HL-60/S4 (cell line): ENCODE data around the gene RTN4RL1.
"Not testable (repeated sequence)": the region's sequence is repeated elsewhere in the genome, so short reads cannot be mapped to it uniquely, and the experiment has no call there.

ENCODE experiments used
- in situ Hi-C: fragments of 300-500 bp; cut with MboI; formaldehyde crosslinking; loops from 2 replicates; pipeline ENCODE4 v1.14.3; 2022; ENCODE audit warnings: low sequenced_read_pairs

Gene RTN4RL1

DNA sequence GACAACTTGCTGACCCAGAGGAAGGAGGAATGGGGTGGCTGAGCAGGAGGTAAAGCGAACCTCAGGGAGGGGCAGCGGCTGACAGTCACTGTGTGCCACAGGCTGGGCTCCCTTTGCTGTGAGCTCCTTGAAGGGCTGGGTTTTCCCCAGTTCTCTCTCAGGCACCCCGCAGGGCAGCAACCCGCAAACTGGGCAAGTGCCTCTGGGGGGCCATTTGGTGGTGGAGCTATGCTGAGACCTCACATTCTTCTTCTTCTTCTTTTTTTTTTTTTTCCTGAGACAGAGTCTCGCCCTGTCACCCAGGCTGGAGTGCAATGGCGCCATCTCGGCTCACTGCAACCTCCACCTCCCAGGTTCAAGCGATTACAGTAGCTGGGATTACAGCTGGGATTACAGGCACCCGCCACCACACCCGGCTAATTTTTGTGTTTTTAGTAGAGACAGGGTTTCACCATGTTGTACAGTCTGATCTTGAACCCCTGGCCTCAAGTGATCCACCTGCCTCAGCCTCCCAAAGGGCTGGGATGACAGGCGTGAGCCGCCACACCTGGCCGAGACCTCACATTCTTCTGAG is 42.3 kb downstream of the RTN4RL1 start:
- in situ Hi-C loops = not testable (repeated sequence)

DNA sequence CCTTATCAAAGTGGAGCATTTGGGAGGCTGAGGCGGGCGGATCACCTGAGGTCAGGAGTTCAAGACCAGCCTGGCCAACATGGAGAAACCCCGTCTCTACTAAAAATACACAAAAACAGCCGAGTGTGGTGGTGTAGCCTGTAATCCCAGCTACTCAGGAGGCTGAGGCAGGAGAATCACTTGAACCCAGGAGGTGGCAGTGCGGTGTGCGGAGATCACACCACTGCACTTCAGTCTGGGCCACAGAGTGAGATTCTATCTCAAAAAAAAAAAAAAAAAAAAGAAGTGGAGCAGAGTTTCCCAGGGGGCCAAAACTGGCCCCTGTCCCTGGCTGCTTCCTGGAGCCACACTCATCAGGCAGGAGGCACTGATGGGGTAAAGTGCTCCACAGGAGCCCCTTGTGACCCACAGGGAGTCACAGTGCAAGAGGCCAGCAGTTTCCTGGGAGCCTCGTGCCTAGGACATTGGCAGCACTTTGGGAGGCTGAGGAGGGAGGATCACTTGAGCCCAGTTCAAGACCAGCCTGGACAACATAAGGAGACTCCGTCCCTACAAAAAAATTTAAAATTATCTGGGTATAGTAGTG is 44.4 kb downstream of the RTN4RL1 start:
- in situ Hi-C loops = no loop called here

DNA sequence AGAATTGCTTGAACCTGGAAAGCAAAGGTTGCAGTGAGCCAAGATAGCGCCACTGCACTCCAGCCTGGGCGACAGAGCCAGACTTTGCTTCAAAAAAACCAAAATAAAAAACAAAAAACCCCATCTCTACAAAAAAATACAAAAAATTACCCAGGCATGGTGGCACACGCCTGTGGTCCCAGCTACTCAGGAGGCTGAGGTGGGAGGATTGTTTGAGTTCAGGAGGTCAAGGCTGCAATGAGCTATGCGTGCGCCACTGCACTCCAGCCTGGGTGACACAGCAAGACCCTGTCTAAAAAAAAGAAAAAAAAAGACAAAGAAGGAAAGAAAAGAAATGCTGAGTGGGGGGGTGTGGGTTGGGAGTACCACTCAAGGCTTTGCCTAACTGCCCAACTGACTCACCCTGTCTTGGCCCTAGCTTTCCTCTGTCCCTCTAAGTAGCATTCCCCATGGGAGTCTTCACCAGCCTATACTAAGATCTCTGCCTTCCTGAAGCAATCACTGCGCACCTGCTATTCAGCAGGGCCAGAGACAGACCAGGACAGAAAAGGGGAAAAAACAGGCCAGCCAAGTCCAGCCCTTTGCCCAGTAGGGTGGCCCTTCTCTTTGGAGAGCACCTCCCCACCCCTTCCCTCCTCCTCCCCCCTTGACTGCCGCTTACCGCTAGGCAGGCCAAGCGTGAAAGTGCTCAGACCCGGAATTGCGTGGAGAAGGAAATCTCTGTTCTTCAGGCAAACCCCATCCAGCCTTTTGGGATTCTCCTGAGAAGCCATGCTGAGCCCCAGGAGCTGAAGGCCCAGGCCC is 45.8 kb downstream of the RTN4RL1 start:
- in situ Hi-C loops = no loop called here

DNA sequence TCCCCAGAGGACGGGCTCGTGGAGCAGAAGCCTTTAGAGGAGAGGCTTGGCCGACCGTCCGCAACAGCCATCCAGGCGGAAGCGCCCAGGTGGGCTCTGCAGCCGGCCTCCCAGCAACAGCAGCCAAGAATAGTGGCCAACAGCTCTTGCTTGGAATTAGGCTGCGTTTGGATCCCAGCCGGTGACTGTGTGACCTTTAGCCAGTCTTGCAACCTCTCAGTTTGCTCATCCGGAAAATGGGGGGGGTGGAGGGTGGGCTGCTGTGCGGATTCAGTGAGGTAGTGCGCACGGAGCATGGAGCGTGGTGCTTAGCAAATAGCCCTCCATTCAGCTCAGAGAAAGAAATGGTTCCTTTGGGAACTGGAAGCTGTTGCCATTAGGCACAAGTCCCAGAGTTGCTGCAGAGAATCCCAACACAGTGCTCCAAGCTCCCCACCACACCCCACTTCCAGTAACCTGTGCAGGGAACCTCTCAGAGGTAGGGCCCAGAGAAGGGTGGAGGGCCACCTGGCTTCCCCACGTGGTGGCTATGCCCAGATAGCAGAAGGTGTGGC is 46.7 kb downstream of the RTN4RL1 start:
- in situ Hi-C loops = no loop called here

DNA sequence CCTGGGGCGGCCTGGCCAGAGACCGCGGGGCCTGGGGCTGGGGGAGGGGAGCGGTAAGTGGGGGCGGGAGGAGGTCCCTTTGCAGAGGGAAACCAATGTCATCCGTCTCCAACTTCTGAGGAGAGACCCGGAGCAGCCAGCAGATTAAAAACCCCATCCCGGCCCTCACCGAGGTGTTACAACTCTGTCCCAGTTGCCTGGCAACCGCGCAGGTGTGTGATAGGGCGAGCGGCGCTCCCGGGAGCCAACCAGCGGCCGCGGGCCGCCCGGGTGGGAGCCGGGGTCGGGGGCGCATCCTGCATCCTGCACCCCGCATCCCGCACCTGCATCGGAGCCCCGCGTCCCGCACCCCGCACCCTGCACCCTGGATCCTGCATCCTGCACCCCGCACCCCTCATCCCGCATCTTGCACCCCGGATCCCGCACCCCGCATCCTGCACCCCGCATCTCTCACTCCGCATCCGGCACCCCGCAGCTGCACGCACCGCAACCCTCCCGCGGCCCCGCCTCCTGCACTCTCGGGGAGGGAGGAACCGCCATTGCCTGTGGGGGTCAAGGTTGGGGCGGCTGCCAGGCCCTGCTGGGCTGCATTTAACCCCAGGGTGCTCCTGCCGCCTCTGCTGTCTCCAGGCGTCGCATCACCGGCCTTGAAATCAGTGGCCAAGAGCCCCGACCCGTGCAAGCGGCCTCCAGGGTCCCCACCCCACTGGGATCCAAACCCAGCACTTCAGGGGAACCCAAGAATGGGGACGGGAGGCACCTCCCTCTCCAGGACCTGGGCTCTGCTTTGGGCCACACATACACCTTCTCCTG is 47.3 kb downstream of the RTN4RL1 start:
- in situ Hi-C loops = no loop called here

DNA sequence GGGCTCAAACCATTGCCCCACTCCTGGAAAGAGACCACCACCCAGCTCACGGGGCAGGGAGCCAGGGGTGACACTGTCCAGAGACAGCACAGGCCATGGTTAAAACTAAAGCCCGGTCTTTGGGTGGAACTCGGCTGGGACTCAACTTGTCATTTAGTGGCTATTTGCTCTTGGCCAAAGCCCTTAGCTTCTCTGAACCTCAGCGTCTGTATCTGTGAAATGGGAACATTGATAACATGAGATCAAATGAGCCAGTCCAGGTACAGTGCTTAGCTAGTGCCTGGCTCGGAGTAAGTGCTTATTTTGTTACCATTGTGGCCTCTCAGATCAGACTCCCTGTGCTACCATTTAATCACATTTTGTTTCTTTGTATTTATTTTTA is 48.5 kb downstream of the RTN4RL1 start:
- in situ Hi-C loops = no loop called here

DNA sequence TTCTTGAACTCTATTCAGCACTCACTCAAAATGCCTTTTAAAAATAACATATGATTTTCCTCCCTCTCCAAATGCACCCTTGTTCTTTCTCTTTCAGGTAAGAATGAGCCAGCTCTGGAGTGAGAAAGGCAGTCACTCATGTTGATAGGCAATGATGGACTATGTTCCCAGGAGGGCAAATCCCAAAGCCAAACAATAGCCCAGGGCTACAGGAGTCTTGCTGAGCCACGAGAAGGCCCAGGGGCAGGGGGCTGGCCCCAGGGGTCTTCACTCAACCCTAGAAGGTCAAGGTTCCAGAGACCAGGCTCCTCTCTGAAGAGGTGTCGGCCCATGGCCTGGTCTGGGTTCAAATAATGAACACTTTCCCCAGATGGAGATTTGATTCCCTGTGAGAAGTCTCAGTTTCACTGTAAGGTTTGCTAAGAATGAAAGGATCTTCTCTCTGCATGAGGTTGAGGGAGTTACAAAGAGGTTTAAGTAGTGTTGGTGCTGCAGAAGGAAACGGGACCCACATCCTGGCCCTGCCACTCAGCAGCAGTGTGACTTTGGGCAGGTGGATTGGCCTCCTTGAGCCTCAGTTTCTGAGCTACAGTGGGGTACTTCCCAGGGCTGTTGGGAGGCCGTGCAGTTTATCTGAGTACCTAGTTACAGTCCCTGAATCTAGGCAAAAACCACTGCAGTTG is 49.0 kb downstream of the RTN4RL1 start:
- in situ Hi-C loops = no loop called here

DNA sequence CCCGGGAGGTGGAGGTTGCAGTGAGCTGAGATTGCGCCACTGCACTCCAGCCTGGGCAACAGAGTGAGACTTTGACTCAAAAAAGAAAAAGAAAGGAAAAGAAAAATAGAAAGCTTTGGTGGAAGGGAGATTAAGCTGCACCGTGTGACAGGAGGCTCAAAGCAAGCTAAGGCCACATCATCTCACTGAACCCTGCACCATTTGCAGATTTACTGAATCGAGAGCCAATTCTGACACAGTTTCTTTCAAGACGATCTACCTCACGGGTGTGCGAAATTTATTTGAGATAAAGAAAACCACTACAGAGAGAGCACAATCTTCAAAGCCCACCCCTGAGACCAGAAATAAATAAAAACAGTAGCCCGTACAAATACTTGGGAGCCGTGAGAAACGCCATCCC is 49.6 kb downstream of the RTN4RL1 start:
- in situ Hi-C loops = no loop called here

DNA sequence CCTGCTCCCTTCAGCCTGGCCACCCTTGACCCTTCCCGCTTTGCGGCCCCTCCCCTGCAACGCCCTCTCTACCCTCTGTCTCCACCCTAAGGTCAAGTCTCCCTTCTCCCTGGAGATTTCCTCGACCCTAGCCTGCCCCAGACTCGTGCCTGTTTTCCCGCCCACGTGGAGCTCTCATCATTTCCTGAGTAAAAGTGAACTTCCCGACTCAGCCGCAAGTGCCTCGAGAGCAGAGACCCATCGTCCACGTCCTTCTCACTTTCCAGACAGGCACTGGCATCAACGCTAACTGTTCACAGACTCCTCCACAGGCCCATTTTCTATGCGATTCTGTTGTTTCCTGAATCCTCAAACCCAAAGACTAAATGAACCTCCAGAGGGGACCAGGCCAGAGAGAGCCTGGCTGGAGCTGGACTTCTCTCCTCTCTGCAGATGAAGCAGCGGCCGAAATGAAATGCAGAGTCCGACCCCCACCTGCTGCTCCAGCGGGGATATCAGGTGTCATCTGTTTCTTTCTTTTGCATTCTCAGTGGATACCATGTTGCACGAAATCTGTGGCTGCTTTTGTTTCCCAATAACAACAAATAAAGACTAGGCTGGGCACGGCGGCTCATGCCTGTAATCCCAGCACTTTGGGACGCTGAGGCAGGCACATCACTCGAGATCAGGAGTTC is 52.5 kb downstream of the RTN4RL1 start:
- in situ Hi-C loops = no loop called here

DNA sequence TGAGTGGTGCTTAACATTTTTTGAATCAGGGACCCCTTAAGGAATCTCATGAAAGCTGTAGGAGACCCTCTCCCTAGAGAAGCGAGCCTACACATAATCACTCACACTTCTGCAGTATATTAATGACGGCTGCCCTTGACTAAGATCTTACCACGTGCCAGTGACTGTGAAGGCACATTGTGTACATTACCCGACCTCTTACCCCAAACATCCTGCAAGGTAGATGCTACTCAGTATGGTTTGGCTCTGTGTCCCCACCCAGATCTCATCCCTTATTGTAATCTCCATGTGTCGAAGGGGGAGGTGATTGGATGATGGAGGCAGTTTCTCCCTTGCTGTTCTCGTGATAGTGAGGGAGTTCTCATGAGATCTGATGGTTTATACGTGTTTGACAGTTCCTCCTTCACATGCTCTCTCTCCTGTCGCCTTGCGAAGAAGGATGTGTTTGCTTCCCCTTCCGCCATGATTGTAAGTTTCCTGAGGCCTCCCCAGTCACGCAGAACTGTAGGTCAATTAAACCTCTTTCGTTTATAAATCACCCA is 54.2 kb downstream of the RTN4RL1 start:
- in situ Hi-C loops = no loop called here

DNA sequence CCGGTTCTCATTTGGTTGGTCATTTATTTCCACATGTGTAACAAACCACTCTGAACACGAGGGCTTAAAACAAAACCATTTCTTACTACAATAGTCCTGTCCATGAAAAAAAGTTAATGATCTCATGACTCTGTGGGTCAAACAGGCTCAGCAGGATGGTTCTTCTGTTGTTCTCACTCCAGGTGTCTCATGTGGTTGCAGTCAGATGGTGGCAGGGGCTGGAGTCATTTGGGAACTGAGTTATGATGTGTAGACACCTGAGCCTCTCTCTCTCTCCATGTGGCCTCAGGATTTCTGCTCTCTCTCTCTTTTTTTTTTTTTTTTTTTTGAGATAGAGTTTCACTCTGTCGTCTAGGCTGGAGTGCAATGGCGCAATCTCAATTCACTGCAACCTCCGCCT is 55.4 kb downstream of the RTN4RL1 start:
- in situ Hi-C loops = no loop called here

DNA sequence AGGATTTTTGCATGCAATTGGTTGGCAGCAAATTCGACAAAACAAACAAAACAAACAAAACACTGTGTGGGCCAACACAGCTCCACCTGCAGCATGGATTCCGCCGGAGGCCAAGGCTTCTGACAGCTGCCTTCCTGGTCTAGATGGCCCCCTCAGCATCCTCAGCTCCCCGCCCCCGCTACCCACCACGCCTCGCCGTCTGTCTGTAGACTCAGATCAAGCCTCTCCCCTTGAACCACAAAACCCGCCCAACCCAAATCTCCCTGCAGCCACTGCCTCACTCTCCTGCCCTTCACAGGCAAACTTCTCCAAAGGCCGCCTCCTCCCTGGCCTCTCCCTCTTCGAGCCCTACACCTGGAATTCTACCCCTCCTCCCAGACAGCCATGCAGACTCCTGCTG is 57.9 kb downstream of the RTN4RL1 start:
- in situ Hi-C loops = no loop called here

DNA sequence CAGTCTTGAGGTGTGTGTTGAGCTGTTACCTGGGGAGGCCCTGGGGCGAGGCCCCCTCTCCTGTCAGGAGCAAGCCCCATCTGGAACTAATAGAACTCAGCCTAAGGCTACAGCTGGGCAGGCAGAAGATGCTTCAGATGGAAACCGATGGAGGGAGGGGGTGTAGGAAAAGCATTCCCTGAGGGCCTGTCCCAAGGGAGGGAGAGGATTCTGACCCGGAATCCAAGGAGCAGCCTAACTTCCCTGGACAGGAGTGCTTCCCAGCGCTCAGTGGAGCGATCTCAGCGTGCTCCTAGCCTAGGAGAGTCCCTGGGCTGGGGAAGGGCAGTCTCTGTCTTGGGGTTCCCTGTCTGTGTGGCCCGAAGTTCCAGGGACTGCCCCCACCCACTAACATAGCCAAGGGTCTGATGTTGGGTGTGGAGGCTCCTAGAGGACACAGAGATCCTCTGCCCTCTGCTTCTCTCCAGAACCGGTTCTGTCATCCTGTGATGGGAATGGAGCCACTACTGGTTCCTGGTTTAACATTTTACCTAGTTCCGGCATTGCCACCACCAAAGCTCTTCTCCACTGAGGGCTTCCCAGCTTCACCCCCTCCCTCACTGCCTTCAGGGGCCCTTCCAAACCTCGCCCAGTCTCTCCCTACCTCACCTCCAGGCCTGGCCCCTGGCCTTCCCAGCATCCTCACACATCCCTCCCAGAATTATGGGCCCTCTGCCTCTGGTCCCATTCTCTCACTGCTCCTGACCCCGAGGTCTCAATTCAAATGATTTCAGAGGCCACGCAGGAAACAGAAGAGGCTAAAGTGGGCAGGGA is 58.7 kb downstream of the RTN4RL1 start:
- in situ Hi-C loops = no loop called here

DNA sequence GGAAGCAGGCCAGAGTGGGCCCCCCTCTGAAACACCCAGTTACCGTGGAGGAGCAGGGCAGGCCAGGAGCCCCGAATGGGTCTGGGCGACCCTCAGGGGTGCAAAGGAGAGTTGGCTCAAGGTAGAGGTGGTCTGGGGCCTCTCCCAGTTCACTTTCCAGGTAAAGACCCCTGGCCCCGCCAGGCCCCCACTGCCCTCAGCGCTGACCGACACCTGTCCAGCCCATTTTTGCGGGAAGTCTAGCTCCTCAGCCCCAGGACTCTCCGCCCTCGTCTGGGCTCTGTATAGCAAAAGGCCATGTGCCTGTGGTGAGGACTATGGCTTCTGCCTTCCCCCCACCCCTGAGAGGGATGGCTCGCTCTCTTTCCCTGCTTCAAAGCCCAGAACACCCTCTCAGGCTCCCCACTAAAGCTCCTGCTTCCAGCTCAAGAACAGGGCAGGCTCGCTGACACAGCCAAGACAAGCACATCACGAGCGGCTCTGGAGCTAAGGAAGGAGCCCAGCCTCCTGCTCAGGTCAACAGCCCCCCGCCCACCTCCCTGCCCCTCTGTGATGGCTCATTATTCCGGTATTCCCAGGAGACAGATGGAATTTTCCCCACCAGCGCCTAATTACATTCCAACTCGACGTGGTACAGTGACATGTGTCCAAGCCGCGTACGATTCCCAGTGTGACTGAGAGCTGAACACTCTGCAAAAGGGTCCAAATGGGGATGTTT is 59.4 kb downstream of the RTN4RL1 start:
- in situ Hi-C loops = no loop called here

DNA sequence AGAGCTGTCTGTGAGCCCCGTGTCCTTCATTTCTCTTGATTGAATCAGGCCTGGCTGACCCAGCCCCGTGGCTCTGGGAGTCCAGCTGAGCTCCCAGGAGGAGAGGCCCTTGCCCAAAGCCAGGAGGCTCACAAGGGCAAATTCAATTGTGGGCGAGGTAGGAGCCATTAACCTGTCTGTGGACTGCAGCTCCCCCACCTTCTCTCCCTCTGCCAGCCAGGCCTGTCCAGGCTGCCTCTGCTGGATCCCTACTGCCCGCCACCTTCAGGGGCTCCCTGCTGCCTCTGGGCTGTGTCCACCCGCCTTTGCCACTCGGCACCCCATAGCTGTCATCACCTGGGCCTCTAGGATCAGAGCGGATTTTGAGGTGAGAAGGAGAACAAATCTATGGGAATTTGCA is 61.9 kb downstream of the RTN4RL1 start:
- in situ Hi-C loops = no loop called here

DNA sequence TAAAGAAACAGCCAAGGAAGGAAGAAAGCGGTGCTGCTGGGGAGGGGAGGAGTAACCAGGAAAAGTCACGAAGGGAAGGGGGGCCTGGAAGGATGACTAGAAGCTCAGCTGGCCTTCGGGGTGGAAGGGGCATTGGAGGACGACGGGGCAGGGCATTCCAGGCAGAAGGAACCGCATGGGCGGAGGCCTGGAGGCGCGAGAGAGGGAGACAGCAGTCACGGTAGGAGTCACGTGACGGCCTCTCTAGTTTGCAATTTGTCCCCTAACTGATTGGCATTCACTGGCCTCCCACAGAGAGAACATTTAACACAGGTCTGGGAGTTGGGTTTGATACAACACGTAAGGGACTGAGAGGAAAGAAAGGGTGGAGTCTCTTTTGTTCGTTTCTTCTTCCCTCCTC is 63.9 kb downstream of the RTN4RL1 start:
- in situ Hi-C loops = no loop called here

DNA sequence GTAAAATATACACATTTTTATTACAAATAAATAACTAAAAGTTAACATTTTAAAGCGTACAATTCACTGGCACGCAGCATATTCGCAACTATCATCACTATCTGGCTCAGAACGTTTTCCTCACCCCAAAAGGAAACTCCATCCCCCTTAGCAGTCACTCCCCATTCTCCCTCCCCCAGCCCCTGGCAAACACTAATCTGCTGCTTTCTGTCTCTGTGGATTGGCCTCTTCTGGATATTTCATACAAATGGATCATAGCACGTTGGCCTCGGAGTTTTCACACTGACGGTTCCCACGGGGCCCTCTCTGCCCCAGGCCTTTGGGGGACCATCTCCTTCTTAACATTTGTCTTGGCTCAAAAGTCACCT is 64.6 kb downstream of the RTN4RL1 start:
- in situ Hi-C loops = no loop called here

DNA sequence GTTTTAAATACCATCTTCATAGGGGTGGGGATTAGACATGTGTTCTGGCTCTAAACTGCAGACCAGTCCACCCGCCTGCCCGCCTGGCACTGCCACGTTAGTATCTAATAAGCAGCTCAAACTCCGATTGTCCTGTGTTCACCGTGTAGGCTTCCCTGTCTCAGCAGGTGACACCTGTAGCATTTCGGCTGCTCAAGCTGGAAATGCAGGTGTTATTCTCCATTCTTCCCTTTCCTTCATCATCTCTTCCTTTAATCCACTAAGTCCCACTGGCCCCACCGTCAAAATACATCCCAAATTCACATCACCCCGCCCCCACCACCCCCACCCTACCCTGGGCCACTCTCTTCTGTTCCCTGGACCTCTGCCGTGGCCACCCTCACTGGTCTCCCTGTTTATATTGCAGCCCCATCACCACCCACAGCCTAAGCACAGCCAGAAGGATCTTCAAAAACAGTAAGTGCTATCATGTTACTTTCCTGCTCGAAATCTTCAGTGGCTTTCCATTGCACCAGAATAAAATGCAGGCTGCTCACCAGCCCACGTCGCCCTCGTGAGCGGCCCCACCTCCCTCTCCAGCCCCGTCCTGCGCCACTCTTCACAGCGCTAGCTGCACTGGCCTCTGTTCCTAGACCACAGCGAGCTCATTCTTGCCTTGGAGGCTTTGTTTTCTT is 65.1 kb downstream of the RTN4RL1 start:
- in situ Hi-C loops = no loop called here
